Measurements from ENCODE around the gene RHBDL1.
A peak's percentile ranks its signal among the peaks of the same experiment; 100 is the strongest.

Gene RHBDL1

DNA sequence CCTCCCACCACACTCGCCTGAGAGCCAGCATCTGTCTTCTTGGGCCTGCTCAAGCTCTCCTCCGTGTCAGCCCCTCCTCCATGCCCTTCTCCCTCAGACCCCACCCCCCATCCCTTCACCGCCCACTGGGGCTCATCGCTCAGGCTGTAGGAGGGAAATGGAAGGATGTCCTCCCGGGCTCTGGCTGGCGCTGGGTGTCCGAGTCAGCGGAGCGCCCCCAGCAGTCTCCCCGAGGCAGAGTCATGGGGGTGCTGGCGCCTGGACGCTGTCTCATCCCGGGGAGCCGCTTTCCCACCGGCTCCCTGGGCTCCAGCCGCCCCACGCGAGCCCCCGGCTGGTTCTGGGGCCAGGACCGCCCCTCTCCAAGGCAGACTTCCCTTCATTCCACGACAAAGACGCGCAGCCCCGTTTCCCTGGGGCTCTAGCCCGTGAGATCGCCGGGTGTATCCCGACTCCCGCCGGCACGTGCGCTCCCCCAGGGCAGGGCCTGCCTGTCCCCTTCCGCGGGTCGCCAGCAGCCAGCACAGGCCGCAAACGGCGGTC lies 45.0 kb downstream of the RHBDL1 start (continued):
- TF ChIP-seq, protein P1, sequence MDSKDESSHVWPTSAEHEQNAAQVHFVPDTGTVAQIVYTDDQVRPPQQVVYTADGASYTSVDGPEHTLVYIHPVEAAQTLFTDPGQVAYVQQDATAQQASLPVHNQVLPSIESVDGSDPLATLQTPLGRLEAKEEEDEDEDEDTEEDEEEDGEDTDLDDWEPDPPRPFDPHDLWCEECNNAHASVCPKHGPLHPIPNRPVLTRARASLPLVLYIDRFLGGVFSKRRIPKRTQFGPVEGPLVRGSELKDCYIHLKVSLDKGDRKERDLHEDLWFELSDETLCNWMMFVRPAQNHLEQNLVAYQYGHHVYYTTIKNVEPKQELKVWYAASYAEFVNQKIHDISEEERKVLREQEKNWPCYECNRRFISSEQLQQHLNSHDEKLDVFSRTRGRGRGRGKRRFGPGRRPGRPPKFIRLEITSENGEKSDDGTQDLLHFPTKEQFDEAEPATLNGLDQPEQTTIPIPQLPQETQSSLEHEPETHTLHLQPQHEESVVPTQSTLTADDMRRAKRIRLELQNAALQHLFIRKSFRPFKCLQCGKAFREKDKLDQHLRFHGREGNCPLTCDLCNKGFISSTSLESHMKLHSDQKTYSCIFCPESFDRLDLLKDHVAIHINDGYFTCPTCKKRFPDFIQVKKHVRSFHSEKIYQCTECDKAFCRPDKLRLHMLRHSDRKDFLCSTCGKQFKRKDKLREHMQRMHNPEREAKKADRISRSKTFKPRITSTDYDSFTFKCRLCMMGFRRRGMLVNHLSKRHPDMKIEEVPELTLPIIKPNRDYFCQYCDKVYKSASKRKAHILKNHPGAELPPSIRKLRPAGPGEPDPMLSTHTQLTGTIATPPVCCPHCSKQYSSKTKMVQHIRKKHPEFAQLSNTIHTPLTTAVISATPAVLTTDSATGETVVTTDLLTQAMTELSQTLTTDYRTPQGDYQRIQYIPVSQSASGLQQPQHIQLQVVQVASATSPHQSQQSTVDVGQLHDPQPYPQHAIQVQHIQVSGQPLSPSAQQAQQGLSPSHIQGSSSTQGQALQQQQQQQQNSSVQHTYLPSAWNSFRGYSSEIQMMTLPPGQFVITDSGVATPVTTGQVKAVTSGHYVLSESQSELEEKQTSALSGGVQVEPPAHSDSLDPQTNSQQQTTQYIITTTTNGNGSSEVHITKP (tag by site-specific recombination; IDR thresholded peaks at IDR 0.05) = no peak
- TF ChIP-seq ZNF423 (tag by site-specific recombination; IDR thresholded peaks at IDR 0.05) = no peak
- TF ChIP-seq ZNF248 (tag by site-specific recombination; IDR thresholded peaks at IDR 0.05) = no peak
- no peak for TF ChIP-seq ZNF311 (tag by site-specific recombination; IDR thresholded peaks at IDR 0.05; ENCODE audit: borderline replicate concordance)
- TF ChIP-seq, protein P2, sequence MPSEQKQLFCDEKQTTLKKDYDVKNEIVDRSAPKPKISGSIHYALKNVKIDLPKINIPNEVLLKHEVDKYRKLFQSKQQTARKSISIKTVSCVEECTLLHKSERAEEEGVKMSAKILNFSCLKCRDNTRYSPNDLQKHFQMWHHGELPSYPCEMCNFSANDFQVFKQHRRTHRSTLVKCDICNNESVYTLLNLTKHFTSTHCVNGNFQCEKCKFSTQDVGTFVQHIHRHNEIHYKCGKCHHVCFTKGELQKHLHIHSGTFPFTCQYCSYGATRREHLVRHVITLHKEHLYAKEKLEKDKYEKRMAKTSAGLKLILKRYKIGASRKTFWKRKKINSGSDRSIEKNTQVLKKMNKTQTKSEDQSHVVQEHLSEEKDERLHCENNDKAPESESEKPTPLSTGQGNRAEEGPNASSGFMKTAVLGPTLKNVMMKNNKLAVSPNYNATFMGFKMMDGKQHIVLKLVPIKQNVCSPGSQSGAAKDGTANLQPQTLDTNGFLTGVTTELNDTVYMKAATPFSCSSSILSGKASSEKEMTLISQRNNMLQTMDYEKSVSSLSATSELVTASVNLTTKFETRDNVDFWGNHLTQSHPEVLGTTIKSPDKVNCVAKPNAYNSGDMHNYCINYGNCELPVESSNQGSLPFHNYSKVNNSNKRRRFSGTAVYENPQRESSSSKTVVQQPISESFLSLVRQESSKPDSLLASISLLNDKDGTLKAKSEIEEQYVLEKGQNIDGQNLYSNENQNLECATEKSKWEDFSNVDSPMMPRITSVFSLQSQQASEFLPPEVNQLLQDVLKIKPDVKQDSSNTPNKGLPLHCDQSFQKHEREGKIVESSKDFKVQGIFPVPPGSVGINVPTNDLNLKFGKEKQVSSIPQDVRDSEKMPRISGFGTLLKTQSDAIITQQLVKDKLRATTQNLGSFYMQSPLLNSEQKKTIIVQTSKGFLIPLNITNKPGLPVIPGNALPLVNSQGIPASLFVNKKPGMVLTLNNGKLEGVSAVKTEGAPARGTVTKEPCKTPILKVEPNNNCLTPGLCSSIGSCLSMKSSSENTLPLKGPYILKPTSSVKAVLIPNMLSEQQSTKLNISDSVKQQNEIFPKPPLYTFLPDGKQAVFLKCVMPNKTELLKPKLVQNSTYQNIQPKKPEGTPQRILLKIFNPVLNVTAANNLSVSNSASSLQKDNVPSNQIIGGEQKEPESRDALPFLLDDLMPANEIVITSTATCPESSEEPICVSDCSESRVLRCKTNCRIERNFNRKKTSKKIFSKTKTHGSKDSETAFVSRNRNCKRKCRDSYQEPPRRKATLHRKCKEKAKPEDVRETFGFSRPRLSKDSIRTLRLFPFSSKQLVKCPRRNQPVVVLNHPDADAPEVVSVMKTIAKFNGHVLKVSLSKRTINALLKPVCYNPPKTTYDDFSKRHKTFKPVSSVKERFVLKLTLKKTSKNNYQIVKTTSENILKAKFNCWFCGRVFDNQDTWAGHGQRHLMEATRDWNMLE (tag by site-specific recombination; conservative IDR thresholded peaks at IDR 0.05; ENCODE audit: low read depth) = no peak
- TF ChIP-seq ZNF404 (tag by site-specific recombination; IDR thresholded peaks at IDR 0.05) = no peak
- no peak for TF ChIP-seq ZNF211 (tag by site-specific recombination; IDR thresholded peaks at IDR 0.05; ENCODE audit: low read depth)
- TF ChIP-seq EGR2 (tag by site-specific recombination; IDR thresholded peaks at IDR 0.05; ENCODE audit: low read depth) = peak; percentile 96
- no peak for TF ChIP-seq ZNF354C (tag by site-specific recombination; IDR thresholded peaks at IDR 0.05; ENCODE audit: borderline replicate concordance, low read depth)
- TF ChIP-seq, protein P3, sequence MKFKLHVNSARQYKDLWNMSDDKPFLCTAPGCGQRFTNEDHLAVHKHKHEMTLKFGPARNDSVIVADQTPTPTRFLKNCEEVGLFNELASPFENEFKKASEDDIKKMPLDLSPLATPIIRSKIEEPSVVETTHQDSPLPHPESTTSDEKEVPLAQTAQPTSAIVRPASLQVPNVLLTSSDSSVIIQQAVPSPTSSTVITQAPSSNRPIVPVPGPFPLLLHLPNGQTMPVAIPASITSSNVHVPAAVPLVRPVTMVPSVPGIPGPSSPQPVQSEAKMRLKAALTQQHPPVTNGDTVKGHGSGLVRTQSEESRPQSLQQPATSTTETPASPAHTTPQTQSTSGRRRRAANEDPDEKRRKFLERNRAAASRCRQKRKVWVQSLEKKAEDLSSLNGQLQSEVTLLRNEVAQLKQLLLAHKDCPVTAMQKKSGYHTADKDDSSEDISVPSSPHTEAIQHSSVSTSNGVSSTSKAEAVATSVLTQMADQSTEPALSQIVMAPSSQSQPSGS (tag by site-specific recombination; IDR thresholded peaks at IDR 0.05; ENCODE audit: low read depth) = no peak
- 0 out of 2 replicates have a peak, but pooled peaks have one; percentile 52 for TF ChIP-seq ZNF335 (tag by site-specific recombination; conservative IDR thresholded peaks at IDR 0.05)
- no peak for TF ChIP-seq ZNF155 (tag by site-specific recombination; IDR thresholded peaks at IDR 0.05)
- TF ChIP-seq ZNF214 (tag by site-specific recombination; IDR thresholded peaks at IDR 0.05; ENCODE audit: borderline replicate concordance) = no peak
- no peak for TF ChIP-seq SETDB1 (IDR thresholded peaks at IDR 0.05; ENCODE audit: insufficient read length, low read length)
- TF ChIP-seq ZNF777 (tag by site-specific recombination; IDR thresholded peaks at IDR 0.05; ENCODE audit: borderline replicate concordance) = no peak
- TF ChIP-seq, protein P4, sequence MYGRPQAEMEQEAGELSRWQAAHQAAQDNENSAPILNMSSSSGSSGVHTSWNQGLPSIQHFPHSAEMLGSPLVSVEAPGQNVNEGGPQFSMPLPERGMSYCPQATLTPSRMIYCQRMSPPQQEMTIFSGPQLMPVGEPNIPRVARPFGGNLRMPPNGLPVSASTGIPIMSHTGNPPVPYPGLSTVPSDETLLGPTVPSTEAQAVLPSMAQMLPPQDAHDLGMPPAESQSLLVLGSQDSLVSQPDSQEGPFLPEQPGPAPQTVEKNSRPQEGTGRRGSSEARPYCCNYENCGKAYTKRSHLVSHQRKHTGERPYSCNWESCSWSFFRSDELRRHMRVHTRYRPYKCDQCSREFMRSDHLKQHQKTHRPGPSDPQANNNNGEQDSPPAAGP (tag by site-specific recombination; IDR thresholded peaks at IDR 0.05) = 0 out of 2 replicates have a peak, but pooled peaks have one; percentile 27
- TF ChIP-seq ZNF37A (tag by site-specific recombination; IDR thresholded peaks at IDR 0.05) = no peak
- TF ChIP-seq, protein P5, sequence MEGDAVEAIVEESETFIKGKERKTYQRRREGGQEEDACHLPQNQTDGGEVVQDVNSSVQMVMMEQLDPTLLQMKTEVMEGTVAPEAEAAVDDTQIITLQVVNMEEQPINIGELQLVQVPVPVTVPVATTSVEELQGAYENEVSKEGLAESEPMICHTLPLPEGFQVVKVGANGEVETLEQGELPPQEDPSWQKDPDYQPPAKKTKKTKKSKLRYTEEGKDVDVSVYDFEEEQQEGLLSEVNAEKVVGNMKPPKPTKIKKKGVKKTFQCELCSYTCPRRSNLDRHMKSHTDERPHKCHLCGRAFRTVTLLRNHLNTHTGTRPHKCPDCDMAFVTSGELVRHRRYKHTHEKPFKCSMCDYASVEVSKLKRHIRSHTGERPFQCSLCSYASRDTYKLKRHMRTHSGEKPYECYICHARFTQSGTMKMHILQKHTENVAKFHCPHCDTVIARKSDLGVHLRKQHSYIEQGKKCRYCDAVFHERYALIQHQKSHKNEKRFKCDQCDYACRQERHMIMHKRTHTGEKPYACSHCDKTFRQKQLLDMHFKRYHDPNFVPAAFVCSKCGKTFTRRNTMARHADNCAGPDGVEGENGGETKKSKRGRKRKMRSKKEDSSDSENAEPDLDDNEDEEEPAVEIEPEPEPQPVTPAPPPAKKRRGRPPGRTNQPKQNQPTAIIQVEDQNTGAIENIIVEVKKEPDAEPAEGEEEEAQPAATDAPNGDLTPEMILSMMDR (tag by site-specific recombination; IDR thresholded peaks at IDR 0.05) = peak; percentile 74
- no peak for TF ChIP-seq ZNF184 (tag by site-specific recombination; IDR thresholded peaks at IDR 0.05)
- TF ChIP-seq ZFHX2 (tag by site-specific recombination; conservative IDR thresholded peaks at IDR 0.05) = peak; percentile 97
- TF ChIP-seq ZNF624 (tag by site-specific recombination; IDR thresholded peaks at IDR 0.05) = no peak
- TF ChIP-seq HOXC10 (CRISPR knock-in tag; IDR thresholded peaks at IDR 0.05) = no peak
- no peak for TF ChIP-seq ZNF791 (tag by site-specific recombination; IDR thresholded peaks at IDR 0.05)
- no peak for TF ChIP-seq ZNF529 (tag by site-specific recombination; IDR thresholded peaks at IDR 0.05; ENCODE audit: insufficient replicate concordance)
- TF ChIP-seq MYNN (tag by site-specific recombination; IDR thresholded peaks at IDR 0.05; ENCODE audit: borderline replicate concordance) = no peak
- no peak for TF ChIP-seq ZBTB1 (tag by site-specific recombination; IDR thresholded peaks at IDR 0.05)
- peak; percentile 39; the same call in 1 of the 2 replicates for TF ChIP-seq KLF16 (tag by site-specific recombination; IDR thresholded peaks at IDR 0.05)
- peak; percentile 64; the same call in 1 of the 2 replicates for TF ChIP-seq ZXDB (tag by site-specific recombination; IDR thresholded peaks at IDR 0.05)
